Gastrocnemius medialis (tissue), 4 donors: ENCODE results near the gene LRCH1.

Experiments
- POLR2A ChIP-seq, 2 donors: fragments of 450-650 bp; IDR thresholded peaks; one replicate each; pipeline ENCODE4 v1.6.1; 2017; ENCODE audit warnings: antibody characterized with exemption in 2 of 2, mild to moderate bottlenecking in 2 of 2, moderate library complexity in 2 of 2
- TF ChIP-seq, protein P1 (sequence below), 5 experiments: fragments of 450-650 bp in 3 of 5; fragments of 200-600 bp in 2 of 5; sonication (generic) in 2 of 5; IDR thresholded peaks in 4 of 5; conservative IDR thresholded peaks in 1 of 5; 1 replicate in 4 of 5; 2 replicates in 1 of 5; pipeline ENCODE4 v1.5.1; 2016 to 2019; ENCODE audit warnings: antibody characterized with exemption in 5 of 5, mild to moderate bottlenecking in 3 of 5, moderate library complexity in 3 of 5

DNA sequence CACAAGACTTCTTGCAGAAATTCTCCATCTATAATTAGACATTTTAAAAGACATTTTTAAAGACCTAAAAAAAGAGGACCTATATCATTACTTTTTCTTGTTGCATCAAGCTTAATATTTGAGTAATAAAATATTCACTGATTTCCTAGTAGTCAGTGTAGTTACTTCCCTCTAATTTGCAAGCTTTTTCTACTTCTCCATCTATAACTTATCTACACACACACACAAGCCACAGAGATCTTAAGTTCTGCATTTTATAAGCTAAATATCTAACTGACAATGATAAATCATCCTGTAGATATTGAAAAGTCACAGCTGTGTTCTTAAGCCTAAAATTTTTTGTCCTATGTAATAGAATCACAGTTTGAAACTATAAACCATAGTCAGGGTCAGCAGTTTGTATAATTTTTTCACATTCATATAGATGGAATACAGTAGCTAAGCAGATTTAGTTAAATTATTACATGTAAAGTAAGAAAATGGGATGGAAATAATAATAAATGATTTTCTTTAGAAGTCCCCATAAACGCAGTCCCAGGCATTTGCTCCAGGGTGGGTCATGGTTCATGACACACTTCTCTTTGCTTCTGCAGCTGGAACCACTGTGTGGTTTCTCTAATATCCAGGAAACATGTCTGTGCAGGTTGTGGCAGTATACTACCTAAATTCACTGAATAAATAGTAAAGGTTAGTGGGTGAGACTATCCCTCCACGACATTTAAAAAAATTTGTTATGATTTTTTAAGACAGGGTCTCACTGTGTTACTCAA is 183.8 kb downstream of the LRCH1 start:
- TF ChIP-seq, protein P1, sequence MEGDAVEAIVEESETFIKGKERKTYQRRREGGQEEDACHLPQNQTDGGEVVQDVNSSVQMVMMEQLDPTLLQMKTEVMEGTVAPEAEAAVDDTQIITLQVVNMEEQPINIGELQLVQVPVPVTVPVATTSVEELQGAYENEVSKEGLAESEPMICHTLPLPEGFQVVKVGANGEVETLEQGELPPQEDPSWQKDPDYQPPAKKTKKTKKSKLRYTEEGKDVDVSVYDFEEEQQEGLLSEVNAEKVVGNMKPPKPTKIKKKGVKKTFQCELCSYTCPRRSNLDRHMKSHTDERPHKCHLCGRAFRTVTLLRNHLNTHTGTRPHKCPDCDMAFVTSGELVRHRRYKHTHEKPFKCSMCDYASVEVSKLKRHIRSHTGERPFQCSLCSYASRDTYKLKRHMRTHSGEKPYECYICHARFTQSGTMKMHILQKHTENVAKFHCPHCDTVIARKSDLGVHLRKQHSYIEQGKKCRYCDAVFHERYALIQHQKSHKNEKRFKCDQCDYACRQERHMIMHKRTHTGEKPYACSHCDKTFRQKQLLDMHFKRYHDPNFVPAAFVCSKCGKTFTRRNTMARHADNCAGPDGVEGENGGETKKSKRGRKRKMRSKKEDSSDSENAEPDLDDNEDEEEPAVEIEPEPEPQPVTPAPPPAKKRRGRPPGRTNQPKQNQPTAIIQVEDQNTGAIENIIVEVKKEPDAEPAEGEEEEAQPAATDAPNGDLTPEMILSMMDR (IDR thresholded peaks at IDR 0.05 in 4 of 5, conservative IDR thresholded peaks at IDR 0.05 in 1 of 5), result no peak
- no peak for TF ChIP-seq POLR2A (IDR thresholded peaks at IDR 0.05)
